ENCODE measurements around the gene DNMT3A. TPM values are rescaled to one million over a fixed set of nuclear protein-coding genes. Genes with fewer than 3 reads are reported as not detected.

DNMT3A gene
- total RNA-seq, 1 donor from 2014 or later: 101 TPM

GRCh38 chr2:25324251-25324650 is 17.5 kb downstream of the DNMT3A start:
- Mint-ChIP-seq H3K4me1 (ENCODE audit: low read depth) (peaks cover 64% of the 10 kb centered on the region), H3K36me3 (ENCODE audit: low read depth) (peaks cover 55% of the 10 kb centered on the region), H3K27me3 (ENCODE audit: insufficient read depth) (no peaks in the 10 kb centered on the region), H3K4me3 (no peak overlapping the region), H3K9me3 (peaks cover 24% of the 10 kb centered on the region), H3K27ac (peak overlapping the region; percentile 25)
- intact Hi-C loops (cut with micrococcal nuclease): no loop called here
- DNase-seq (ENCODE audit: low spot score): no peak

- peak overlapping the region; percentile 94 for H3K27ac Mint-ChIP-seq
- H3K27me3 Mint-ChIP-seq (ENCODE audit: insufficient read depth): no peaks in the 10 kb centered on the region
- H3K36me3 Mint-ChIP-seq (ENCODE audit: low read depth): peaks cover 56% of the 10 kb centered on the region
- no peak overlapping the region for H3K4me3 Mint-ChIP-seq
- peaks cover 66% of the 10 kb centered on the region for H3K4me1 Mint-ChIP-seq (ENCODE audit: low read depth)
- peaks cover 24% of the 10 kb centered on the region for H3K9me3 Mint-ChIP-seq
- DNase-seq (ENCODE audit: low spot score): no peak
- intact Hi-C loops (cut with micrococcal nuclease): loop anchor here (1.0 kb wide), 1 partner anchor 8 kb away; no protein-coding TSS in a partner anchor
These were observed 18.0 kb downstream of the DNMT3A start for GRCh38 chr2:25323610-25324189.

- peaks cover 53% of the 10 kb centered on the region for H3K36me3 Mint-ChIP-seq (ENCODE audit: low read depth)
- no peaks in the 10 kb centered on the region for H3K27me3 Mint-ChIP-seq (ENCODE audit: insufficient read depth)
- H3K9me3 Mint-ChIP-seq: peaks cover 24% of the 10 kb centered on the region
- peak overlapping the region; percentile 72 for H3K4me3 Mint-ChIP-seq
- DNase-seq (ENCODE audit: low spot score): no peak
- peaks cover 66% of the 10 kb centered on the region for H3K4me1 Mint-ChIP-seq (ENCODE audit: low read depth)
- peak overlapping the region; percentile 94 for H3K27ac Mint-ChIP-seq
- intact Hi-C loops (cut with micrococcal nuclease): loop anchor here (1.0 kb wide), 1 partner anchor 8 kb away; no protein-coding TSS in a partner anchor
These were observed 18.6 kb downstream of the DNMT3A start for GRCh38 chr2:25323042-25323514.

- Mint-ChIP-seq H3K36me3 (ENCODE audit: low read depth) (peaks cover 48% of the 10 kb centered on the region), H3K4me3 (peak overlapping the region; percentile 72), H3K27ac (peak overlapping the region; percentile 94), H3K4me1 (ENCODE audit: low read depth) (peaks cover 70% of the 10 kb centered on the region), H3K9me3 (peaks cover 17% of the 10 kb centered on the region), H3K27me3 (ENCODE audit: insufficient read depth) (no peaks in the 10 kb centered on the region)
- no peak for DNase-seq (ENCODE audit: low spot score)
- intact Hi-C loops (cut with micrococcal nuclease): loop anchor here (1.0 kb wide), 1 partner anchor 8 kb away; no protein-coding TSS in a partner anchor
These were observed 19.4 kb downstream of the DNMT3A start for GRCh38 chr2:25322312-25322711.

GRCh38 chr2:25320077-25320476 is 21.6 kb downstream of the DNMT3A start:
- no peak for DNase-seq (ENCODE audit: low spot score)
- peaks cover 82% of the 10 kb centered on the region for H3K4me1 Mint-ChIP-seq (ENCODE audit: low read depth)
- H3K4me3 Mint-ChIP-seq: no peak overlapping the region
- H3K27me3 Mint-ChIP-seq (ENCODE audit: insufficient read depth): no peaks in the 10 kb centered on the region
- peaks cover 40% of the 10 kb centered on the region for H3K36me3 Mint-ChIP-seq (ENCODE audit: low read depth)
- intact Hi-C loops (cut with micrococcal nuclease): no loop called here
- H3K27ac Mint-ChIP-seq: peak overlapping the region; percentile 64
- no peaks in the 10 kb centered on the region for H3K9me3 Mint-ChIP-seq

- no peaks in the 10 kb centered on the region for H3K9me3 Mint-ChIP-seq
- peaks cover 58% of the 10 kb centered on the region for H3K4me1 Mint-ChIP-seq (ENCODE audit: low read depth)
- no peak for DNase-seq (ENCODE audit: low spot score)
- intact Hi-C loops (cut with micrococcal nuclease): no loop called here
- H3K27ac Mint-ChIP-seq: peak overlapping the region; percentile 67
- H3K36me3 Mint-ChIP-seq (ENCODE audit: low read depth): peaks cover 29% of the 10 kb centered on the region
- H3K4me3 Mint-ChIP-seq: peak overlapping the region; percentile 5
- H3K27me3 Mint-ChIP-seq (ENCODE audit: insufficient read depth): no peaks in the 10 kb centered on the region
These were observed 25.6 kb downstream of the DNMT3A start for GRCh38 chr2:25316101-25316500.

GRCh38 chr2:25315316-25315680 is 26.4 kb downstream of the DNMT3A start:
- peaks cover 33% of the 10 kb centered on the region for H3K36me3 Mint-ChIP-seq (ENCODE audit: low read depth)
- peaks cover 59% of the 10 kb centered on the region for H3K4me1 Mint-ChIP-seq (ENCODE audit: low read depth)
- DNase-seq (ENCODE audit: low spot score): no peak
- H3K27me3 Mint-ChIP-seq (ENCODE audit: insufficient read depth): no peaks in the 10 kb centered on the region
- H3K9me3 Mint-ChIP-seq: no peaks in the 10 kb centered on the region
- H3K27ac Mint-ChIP-seq: peak overlapping the region; percentile 67
- intact Hi-C loops (cut with micrococcal nuclease): no loop called here
- peak overlapping the region; percentile 30 for H3K4me3 Mint-ChIP-seq

- peak overlapping the region; percentile 97 for H3K27ac Mint-ChIP-seq
- H3K4me3 Mint-ChIP-seq: peak overlapping the region; percentile 83
- peak; percentile 80 for DNase-seq (ENCODE audit: low spot score)
- H3K27me3 Mint-ChIP-seq (ENCODE audit: insufficient read depth): no peaks in the 10 kb centered on the region
- intact Hi-C loops (cut with micrococcal nuclease): loop anchor here (1.0 to 5.0 kb wide), 11 partner anchors 8 to 563 kb away; partner anchors contain the start of gene ASXL2
- peaks cover 56% of the 10 kb centered on the region for H3K4me1 Mint-ChIP-seq (ENCODE audit: low read depth)
- no peaks in the 10 kb centered on the region for H3K9me3 Mint-ChIP-seq
- H3K36me3 Mint-ChIP-seq (ENCODE audit: low read depth): peaks cover 27% of the 10 kb centered on the region
These were observed 27.0 kb downstream of the DNMT3A start for GRCh38 chr2:25314514-25315315.

- Mint-ChIP-seq H3K9me3 (no peaks in the 10 kb centered on the region), H3K27me3 (ENCODE audit: insufficient read depth) (no peaks in the 10 kb centered on the region), H3K4me1 (ENCODE audit: low read depth) (peaks cover 58% of the 10 kb centered on the region), H3K36me3 (ENCODE audit: low read depth) (peaks cover 31% of the 10 kb centered on the region), H3K27ac (peak overlapping the region; percentile 97), H3K4me3 (peak overlapping the region; percentile 83)
- intact Hi-C loops (cut with micrococcal nuclease): loop anchor here (1.0 to 5.0 kb wide), 12 partner anchors 8 to 563 kb away; partner anchors contain the start of gene ASXL2
- DNase-seq (ENCODE audit: low spot score): no peak
These were observed 27.8 kb downstream of the DNMT3A start for GRCh38 chr2:25313711-25314513.

GRCh38 chr2:25312958-25313710 is 28.6 kb downstream of the DNMT3A start:
- intact Hi-C loops (cut with micrococcal nuclease): loop anchor here (1.0 to 5.0 kb wide), 2 partner anchors 248 to 564 kb away; partner anchors contain the start of gene ASXL2
- DNase-seq (ENCODE audit: low spot score): no peak
- Mint-ChIP-seq H3K4me1 (ENCODE audit: low read depth) (peaks cover 66% of the 10 kb centered on the region), H3K4me3 (peak overlapping the region; percentile 83), H3K36me3 (ENCODE audit: low read depth) (peaks cover 37% of the 10 kb centered on the region), H3K27me3 (ENCODE audit: insufficient read depth) (no peaks in the 10 kb centered on the region), H3K9me3 (no peaks in the 10 kb centered on the region), H3K27ac (peak overlapping the region; percentile 97)

GRCh38 chr2:25311865-25312575 is 29.7 kb downstream of the DNMT3A start:
- H3K36me3 Mint-ChIP-seq (ENCODE audit: low read depth): peaks cover 40% of the 10 kb centered on the region
- no peaks in the 10 kb centered on the region for H3K27me3 Mint-ChIP-seq (ENCODE audit: insufficient read depth)
- intact Hi-C loops (cut with micrococcal nuclease): loop anchor here (5.0 kb wide), 1 partner anchor 565 kb away; the partner anchor contains the start of gene ASXL2
- H3K4me3 Mint-ChIP-seq: peak overlapping the region; percentile 83
- no peak for DNase-seq (ENCODE audit: low spot score)
- peaks cover 64% of the 10 kb centered on the region for H3K4me1 Mint-ChIP-seq (ENCODE audit: low read depth)
- H3K9me3 Mint-ChIP-seq: no peaks in the 10 kb centered on the region
- peak overlapping the region; percentile 7 for H3K27ac Mint-ChIP-seq
